GM23338 (cell line): ENCODE data around the gene TBKBP1. TPM values are rescaled to one million over a fixed set of nuclear protein-coding genes. Genes with fewer than 3 reads are reported as not detected.

Experiments
- ATAC-seq: fragments of 200-7000 bp; cut with Tn5 transposase; 3 replicates; pipeline ENCODE4 v1.9.1; 2020
- DNase-seq: peaks from one replicate; pipeline ENCODE4 v3.0.0-alpha.2; 2015; ENCODE audit warnings: low spot score
- H2AFZ ChIP-seq: fragments of 200-600 bp; sonication (generic); 2 replicates; pipeline ENCODE4 v1.8.0; 2016; ENCODE audit warnings: antibody characterized with exemption, mild to moderate bottlenecking, moderate library complexity
- H3F3A ChIP-seq: fragments of 200-600 bp; sonication (generic); replicated peaks from 2 replicates; pipeline ENCODE4 v1.8.0; 2017; ENCODE audit warnings: antibody characterized with exemption, mixed run types, low read depth
- H3K27ac ChIP-seq: fragments of 200-600 bp; sonication (generic); 2 replicates; pipeline ENCODE4 v1.6.1; 2016; ENCODE audit warnings: low read depth
- H3K27me3 ChIP-seq: fragments of 200-600 bp; sonication (generic); 2 replicates; pipeline ENCODE4 v1.8.0; 2016; ENCODE audit warnings: mild to moderate bottlenecking, mixed run types, moderate library complexity; ENCODE audit not compliant: insufficient read depth
- H3K36me3 ChIP-seq: fragments of 200-600 bp; sonication (generic); 2 replicates; pipeline ENCODE4 v1.8.0; 2016; ENCODE audit warnings: mild to moderate bottlenecking; ENCODE audit not compliant: insufficient read depth
- H3K4me1 ChIP-seq: fragments of 200-600 bp; sonication (generic); 2 replicates; pipeline ENCODE4 v1.8.0; 2016; ENCODE audit warnings: mild to moderate bottlenecking, moderate library complexity; ENCODE audit not compliant: insufficient read depth
- H3K4me2 ChIP-seq: fragments of 200-600 bp; sonication (generic); 2 replicates; pipeline ENCODE4 v1.7.1; 2017; ENCODE audit warnings: mixed run types
- H3K4me3 ChIP-seq: fragments of 200-600 bp; sonication (generic); 2 replicates; pipeline ENCODE4 v1.6.1; 2016; ENCODE audit warnings: mixed run types
- H3K79me2 ChIP-seq: fragments of 200-600 bp; sonication (generic); replicated peaks from 2 replicates; pipeline ENCODE4 v1.8.0; 2017; ENCODE audit warnings: mild to moderate bottlenecking; ENCODE audit not compliant: insufficient read depth
- H3K9me2 ChIP-seq: fragments of 200-600 bp; sonication (generic); 2 replicates; pipeline ENCODE4 v1.8.0; 2017; ENCODE audit not compliant: insufficient read depth
- H4K20me1 ChIP-seq: fragments of 200-600 bp; sonication (generic); replicated peaks from 2 replicates; pipeline ENCODE4 v1.8.0; 2017; ENCODE audit warnings: mild to moderate bottlenecking; ENCODE audit not compliant: insufficient read depth
- H3K27ac Mint-ChIP-seq: 2 replicates; pipeline ENCODE4 v1.8.0; 2020; ENCODE audit warnings: inconsistent platforms, mild to moderate bottlenecking, moderate library complexity, mixed read lengths
- H3K27me3 Mint-ChIP-seq: 3 replicates; pipeline ENCODE4 v1.8.0; 2022; ENCODE audit warnings: low read depth, mild to moderate bottlenecking, moderate library complexity, mixed read lengths, inconsistent platforms; ENCODE audit not compliant: insufficient read depth, poor library complexity
- H3K36me3 Mint-ChIP-seq: 3 replicates; pipeline ENCODE4 v1.8.0; 2021; ENCODE audit warnings: low read depth, mild to moderate bottlenecking, inconsistent platforms, moderate library complexity, mixed read lengths
- H3K4me1 Mint-ChIP-seq: 3 replicates; pipeline ENCODE4 v1.8.0; 2020; ENCODE audit warnings: mild to moderate bottlenecking, inconsistent platforms, mixed read lengths
- H3K4me3 Mint-ChIP-seq: 3 replicates; pipeline ENCODE4 v1.8.0; 2021; ENCODE audit warnings: moderate library complexity, mild to moderate bottlenecking, inconsistent platforms, mixed read lengths
- H3K9me3 Mint-ChIP-seq: 3 replicates; pipeline ENCODE4 v1.8.0; 2020; ENCODE audit warnings: moderate library complexity, mild to moderate bottlenecking, inconsistent platforms, mixed read lengths
- CREB1 ChIP-seq: fragments of 250-450 bp; sonication (Bioruptor Pico); IDR thresholded peaks from 2 replicates; pipeline ENCODE4 v1.5.0; 2020; ENCODE audit warnings: low read depth, mild to moderate bottlenecking, moderate library complexity
- CTCF ChIP-seq, 2 experiments: fragments of 200-600 bp in 1 of 2; sonication (generic) in 1 of 2; conservative IDR thresholded peaks; 2 replicates each; pipeline versions ENCODE4 v1.5.1 to v1.6.1; 2016 to 2017; ENCODE audit warnings: antibody characterized with exemption in 2 of 2, low read depth in 2 of 2, mild to moderate bottlenecking in 2 of 2, moderate library complexity in 1 of 2
- ETS1 ChIP-seq: IDR thresholded peaks from 2 replicates; pipeline ENCODE4 v1.6.1; 2016; ENCODE audit warnings: antibody characterized with exemption
- EZH2 ChIP-seq: fragments of 200-600 bp; sonication (generic); IDR thresholded peaks from one replicate; pipeline ENCODE4 v1.8.0; 2017; ENCODE audit warnings: antibody characterized with exemption, mild to moderate bottlenecking, low read depth; ENCODE audit not compliant: unreplicated experiment
- EZH2phosphoT487 ChIP-seq: fragments of 200-600 bp; sonication (generic); IDR thresholded peaks from one replicate; pipeline ENCODE4 v1.8.1; 2018; ENCODE audit warnings: antibody characterized with exemption; ENCODE audit not compliant: unreplicated experiment
- JUNB ChIP-seq: IDR thresholded peaks from one replicate; pipeline ENCODE4 v1.6.1; 2016; ENCODE audit warnings: antibody characterized with exemption; ENCODE audit not compliant: unreplicated experiment
- NANOG ChIP-seq: IDR thresholded peaks from 2 replicates; pipeline ENCODE4 v1.6.1; 2016; ENCODE audit warnings: antibody characterized with exemption, borderline replicate concordance
- POLR2AphosphoS5 ChIP-seq: IDR thresholded peaks from 2 replicates; pipeline ENCODE4 v1.6.1; 2016; ENCODE audit warnings: antibody characterized with exemption, low read depth
- REST ChIP-seq: IDR thresholded peaks from one replicate; pipeline ENCODE4 v1.6.1; 2018; ENCODE audit warnings: antibody characterized with exemption; ENCODE audit not compliant: unreplicated experiment
- STAT1 ChIP-seq: IDR thresholded peaks from one replicate; pipeline ENCODE4 v1.6.1; 2016; ENCODE audit warnings: antibody characterized with exemption; ENCODE audit not compliant: unreplicated experiment
- ZNF114 ChIP-seq: fragments of 250-450 bp; sonication (Bioruptor Pico); IDR thresholded peaks from 2 replicates; pipeline ENCODE4 v1.5.0; 2020; ENCODE audit warnings: mild to moderate bottlenecking, moderate library complexity
- ZNF331 ChIP-seq: fragments of 250-450 bp; sonication (Bioruptor Pico); IDR thresholded peaks from 2 replicates; pipeline ENCODE4 v1.5.0; 2020; ENCODE audit warnings: low read depth, mild to moderate bottlenecking, moderate library complexity
- polyA plus RNA-seq: library from polyadenylated mRNA; unstranded; fragments of >200 nt; fragmentation: Nextera tagmentation; extraction: Ambion mirVana; gene quantifications from 2 replicates; pipeline ENCODE4 v1.2.1, GENCODE V29; 2016
- total RNA-seq: library from RNA; depleted of rRNA; stranded (reverse); fragments of >200 nt; shearing (Covaris generic); gene quantifications from 2 replicates; pipeline ENCODE4 v1.2.3, GENCODE V29; 2014

Gene TBKBP1
- total and polyA plus RNA-seq, 2 experiments from 2014 or later = 2.5 to 12.1 TPM

- H3K4me1 Mint-ChIP-seq = no peaks in the 10 kb centered on the region
- H3K4me1 ChIP-seq = no peaks in the 10 kb centered on the region
- no peak overlapping the region for H3K4me3 Mint-ChIP-seq
- H3K9me3 Mint-ChIP-seq = no peaks in the 10 kb centered on the region
- H2AFZ ChIP-seq = no peak overlapping the region
- no peaks in the 10 kb centered on the region for H3K9me2 ChIP-seq
- no peaks in the 10 kb centered on the region for H3K27me3 ChIP-seq
- H3F3A ChIP-seq = no peaks in the 10 kb centered on the region
- no peak overlapping the region for H3K4me3 ChIP-seq
- no peaks in the 10 kb centered on the region for H3K36me3 Mint-ChIP-seq
- DNase-seq (peak; percentile 39), ATAC-seq (peak; percentile 19)
- H3K27ac ChIP-seq = no peak overlapping the region
- H4K20me1 ChIP-seq = no peaks in the 10 kb centered on the region
- no peak overlapping the region for H3K27ac Mint-ChIP-seq
- H3K79me2 ChIP-seq = no peaks in the 10 kb centered on the region
- H3K36me3 ChIP-seq = no peaks in the 10 kb centered on the region
- H3K27me3 Mint-ChIP-seq = peaks cover 6% of the 10 kb centered on the region
- TF ChIP-seq ETS1 (no peak), CTCF (conservative IDR thresholded peaks at IDR 0.05; ENCODE audit: low read depth in 2 of 2) (peak in 1 of 2 experiments; percentile 57; a peak in 3 of 4 replicates)
- H3K4me2 ChIP-seq = no peak overlapping the region
Measured at GRCh38 chr17:47745037-47745380, 51.0 kb downstream of the TBKBP1 start.

GRCh38 chr17:47751471-47751870 is 57.5 kb downstream of the TBKBP1 start:
- H3K4me1 ChIP-seq = no peaks in the 10 kb centered on the region
- H3K36me3 ChIP-seq = no peaks in the 10 kb centered on the region
- no peak overlapping the region for H3K27ac Mint-ChIP-seq
- H4K20me1 ChIP-seq = no peaks in the 10 kb centered on the region
- no peak overlapping the region for H2AFZ ChIP-seq
- no peaks in the 10 kb centered on the region for H3K79me2 ChIP-seq
- no peak overlapping the region for H3K27ac ChIP-seq
- H3K27me3 Mint-ChIP-seq = no peaks in the 10 kb centered on the region
- ATAC-seq (no peak), DNase-seq (no peak)
- no peaks in the 10 kb centered on the region for H3K36me3 Mint-ChIP-seq
- no peak overlapping the region for H3K4me3 ChIP-seq
- no peak overlapping the region for H3K4me3 Mint-ChIP-seq
- peaks cover 3% of the 10 kb centered on the region; the same call in 1 of the 3 replicates for H3K9me3 Mint-ChIP-seq
- no peaks in the 10 kb centered on the region for H3F3A ChIP-seq
- H3K4me2 ChIP-seq = no peak overlapping the region
- H3K9me2 ChIP-seq = no peaks in the 10 kb centered on the region
- H3K4me1 Mint-ChIP-seq = no peaks in the 10 kb centered on the region
- no peaks in the 10 kb centered on the region for H3K27me3 ChIP-seq
- TF ChIP-seq POLR2AphosphoS5 = no peak
- no peak for TF ChIP-seq ETS1
- no peak for TF ChIP-seq REST
- TF ChIP-seq EZH2phosphoT487 = no peak
- TF ChIP-seq EZH2 = no peak
- no peak for TF ChIP-seq NANOG
- TF ChIP-seq STAT1 = no peak
- no peak for TF ChIP-seq ZNF331
- no peak for TF ChIP-seq ZNF114 (CRISPR knock-in tag)
- no peak for TF ChIP-seq CREB1
- TF ChIP-seq JUNB = no peak
- no peak for TF ChIP-seq CTCF (conservative IDR thresholded peaks at IDR 0.05; ENCODE audit: low read depth in 2 of 2)
